Measurements from ENCODE around the gene C5.

C5 gene

GRCh38 chr9:120934281-120934680 lies 115.8 kb downstream of the C5 start:
- no peaks in the 10 kb centered on the region for H4K20me1 ChIP-seq (ENCODE audit: insufficient read depth, low read length)
- H3K79me2 ChIP-seq (ENCODE audit: low read length) = no peaks in the 10 kb centered on the region
- no peak for TF ChIP-seq CTCF (IDR thresholded peaks at IDR 0.05; ENCODE audit: low read length)
- TF ChIP-seq EZH2phosphoT487 (IDR thresholded peaks at IDR 0.05; ENCODE audit: low read length) = no peak
- no peak for TF ChIP-seq EZH2 (optimal IDR thresholded peaks at IDR 0.05; ENCODE audit: low read depth, low read length)
- H3K27ac ChIP-seq (ENCODE audit: low read length) = no peak overlapping the region
- H3K27me3 ChIP-seq (replicated peaks; ENCODE audit: insufficient read depth, low read length) = no peaks in the 10 kb centered on the region
- H3K36me3 ChIP-seq (replicated peaks; ENCODE audit: insufficient read depth, low read length) = no peaks in the 10 kb centered on the region
- no peaks in the 10 kb centered on the region for H3K9me3 ChIP-seq (replicated peaks; ENCODE audit: insufficient read depth, low read length)
- no peak overlapping the region for H3K9ac ChIP-seq (ENCODE audit: low read length)
- DNase-seq = no peak
- no peaks in the 10 kb centered on the region for H3K9me2 ChIP-seq (replicated peaks; ENCODE audit: insufficient read depth, low read length)
- no peak overlapping the region for H3K4me3 ChIP-seq (ENCODE audit: low read length)
- peaks cover 63% of the 10 kb centered on the region for H3K4me1 ChIP-seq (ENCODE audit: low read length)
- H2AFZ ChIP-seq (ENCODE audit: low read length) = no peak overlapping the region
- H3K4me2 ChIP-seq (ENCODE audit: low read depth, low read length) = no peak overlapping the region
- peaks cover 34% of the 10 kb centered on the region for H3F3A ChIP-seq (ENCODE audit: insufficient read depth, low read length)

- Histone ChIP-seq H4K20me1 (ENCODE audit: insufficient read depth, low read length) (no peaks in the 10 kb centered on the region), H3K4me2 (ENCODE audit: low read depth, low read length) (no peak overlapping the region), H3K4me1 (ENCODE audit: low read length) (peaks cover 65% of the 10 kb centered on the region), H2AFZ (ENCODE audit: low read length) (no peak overlapping the region), H3K4me3 (ENCODE audit: low read length) (no peak overlapping the region), H3F3A (ENCODE audit: insufficient read depth, low read length) (peaks cover 39% of the 10 kb centered on the region), H3K36me3 (replicated peaks; ENCODE audit: insufficient read depth, low read length) (no peaks in the 10 kb centered on the region), H3K9me2 (replicated peaks; ENCODE audit: insufficient read depth, low read length) (no peaks in the 10 kb centered on the region), H3K27me3 (replicated peaks; ENCODE audit: insufficient read depth, low read length) (no peaks in the 10 kb centered on the region), H3K27ac (ENCODE audit: low read length) (no peak overlapping the region), H3K9me3 (replicated peaks; ENCODE audit: insufficient read depth, low read length) (no peaks in the 10 kb centered on the region), H3K79me2 (ENCODE audit: low read length) (no peaks in the 10 kb centered on the region), H3K9ac (ENCODE audit: low read length) (no peak overlapping the region)
- DNase-seq = no peak
- no peak for TF ChIP-seq CTCF (IDR thresholded peaks at IDR 0.05; ENCODE audit: low read length)
- no peak for TF ChIP-seq EZH2 (optimal IDR thresholded peaks at IDR 0.05; ENCODE audit: low read depth, low read length)
- TF ChIP-seq EZH2phosphoT487 (IDR thresholded peaks at IDR 0.05; ENCODE audit: low read length) = no peak
Measured at GRCh38 chr9:120933310-120934055, 116.6 kb downstream of the C5 start.

GRCh38 chr9:120932086-120932823 lies 117.8 kb downstream of the C5 start:
- Histone ChIP-seq H3K9me2 (replicated peaks; ENCODE audit: insufficient read depth, low read length) (no peaks in the 10 kb centered on the region), H2AFZ (ENCODE audit: low read length) (peak overlapping the region; percentile 3; the same call in 1 of the 2 replicates), H3K4me2 (ENCODE audit: low read depth, low read length) (peak overlapping the region; percentile 69), H3K27me3 (replicated peaks; ENCODE audit: insufficient read depth, low read length) (no peaks in the 10 kb centered on the region), H3F3A (ENCODE audit: insufficient read depth, low read length) (peaks cover 51% of the 10 kb centered on the region), H4K20me1 (ENCODE audit: insufficient read depth, low read length) (no peaks in the 10 kb centered on the region), H3K36me3 (replicated peaks; ENCODE audit: insufficient read depth, low read length) (no peaks in the 10 kb centered on the region), H3K79me2 (ENCODE audit: low read length) (no peaks in the 10 kb centered on the region), H3K9me3 (replicated peaks; ENCODE audit: insufficient read depth, low read length) (no peaks in the 10 kb centered on the region), H3K4me3 (ENCODE audit: low read length) (peak overlapping the region; percentile 35; the same call in 1 of the 2 replicates), H3K9ac (ENCODE audit: low read length) (peak overlapping the region; percentile 61), H3K27ac (ENCODE audit: low read length) (peak overlapping the region; percentile 88), H3K4me1 (ENCODE audit: low read length) (peaks cover 77% of the 10 kb centered on the region)
- TF ChIP-seq EZH2phosphoT487 (IDR thresholded peaks at IDR 0.05; ENCODE audit: low read length) (no peak), EZH2 (optimal IDR thresholded peaks at IDR 0.05; ENCODE audit: low read depth, low read length) (no peak), CTCF (IDR thresholded peaks at IDR 0.05; ENCODE audit: low read length) (no peak)
- no peak for DNase-seq

Data from MM.1S (cell line).